Activated T-helper 1 cell treated with anti-CD3 and anti-CD28 coated beads, Interleukin-12 subunit alpha, Interleukin-12 subunit beta, Interleukin-2, Interleukin-4 antibody, amounts not matched to agents 30 ng/mL and 10 ng/mL and 1 ng/mL, durations not matched to agents 14 hours and 24 hours and 36 hours (primary cell): ENCODE data around the gene MVK. TPM values are rescaled to one million over a fixed set of nuclear protein-coding genes. Genes with fewer than 3 reads are reported as not detected.

Experiments
- DNase-seq: peaks from one replicate; pipeline ENCODE4 v3.0.0; 2021; ENCODE audit warnings: low spot score
- H3K27ac Mint-ChIP-seq: one replicate; pipeline ENCODE4 v1.8.0; 2021; ENCODE audit warnings: mild to moderate bottlenecking, mixed read lengths
- H3K27me3 Mint-ChIP-seq: one replicate; pipeline ENCODE4 v1.8.0; 2022; ENCODE audit warnings: mild to moderate bottlenecking, moderate library complexity, mixed read lengths; ENCODE audit not compliant: insufficient read depth
- H3K36me3 Mint-ChIP-seq: one replicate; pipeline ENCODE4 v1.8.0; 2021; ENCODE audit warnings: low read depth, mixed read lengths
- H3K4me1 Mint-ChIP-seq: one replicate; pipeline ENCODE4 v1.8.0; 2021; ENCODE audit warnings: low read depth, mixed read lengths
- H3K4me3 Mint-ChIP-seq: one replicate; pipeline ENCODE4 v1.8.0; 2021; ENCODE audit warnings: mild to moderate bottlenecking, moderate library complexity, mixed read lengths
- H3K9me3 Mint-ChIP-seq: one replicate; pipeline ENCODE4 v1.8.0; 2021; ENCODE audit warnings: mixed read lengths
- intact Hi-C: fragments of 100-400 bp; cut with micrococcal nuclease; formaldehyde crosslinking; loops from one replicate; pipeline ENCODE4 v1.15.1; 2024
- total RNA-seq: library from RNA; stranded (reverse); gene quantifications from 2 replicates; pipeline ENCODE4 v1.2.3, GENCODE V29; 2022

MVK gene
- total RNA-seq, 1 donor from 2014 or later = 14.2 TPM

- Mint-ChIP-seq H3K9me3 (no peaks in the 10 kb centered on the region), H3K36me3 (no peaks in the 10 kb centered on the region), H3K4me3 (no peak overlapping the region), H3K27me3 (peaks cover 29% of the 10 kb centered on the region), H3K4me1 (no peaks in the 10 kb centered on the region), H3K27ac (no peak overlapping the region)
- no peak for DNase-seq
- intact Hi-C loops = no loop called here
Observed at GRCh38 chr12:109610523-109610922, 36.9 kb downstream of the MVK start.

- H3K27me3 Mint-ChIP-seq = peaks cover 29% of the 10 kb centered on the region
- no peak overlapping the region for H3K4me3 Mint-ChIP-seq
- intact Hi-C loops = no loop called here
- H3K36me3 Mint-ChIP-seq = no peaks in the 10 kb centered on the region
- no peak overlapping the region for H3K27ac Mint-ChIP-seq
- H3K9me3 Mint-ChIP-seq = no peaks in the 10 kb centered on the region
- DNase-seq = no peak
- no peaks in the 10 kb centered on the region for H3K4me1 Mint-ChIP-seq
Observed at GRCh38 chr12:109611223-109611622, 37.6 kb downstream of the MVK start.

GRCh38 chr12:109612003-109612402 lies 38.4 kb downstream of the MVK start:
- Mint-ChIP-seq H3K9me3 (no peaks in the 10 kb centered on the region), H3K27ac (no peak overlapping the region), H3K27me3 (peaks cover 29% of the 10 kb centered on the region), H3K4me1 (no peaks in the 10 kb centered on the region), H3K4me3 (no peak overlapping the region), H3K36me3 (no peaks in the 10 kb centered on the region)
- intact Hi-C loops = no loop called here
- DNase-seq = no peak

GRCh38 chr12:109612975-109613502 lies 39.4 kb downstream of the MVK start:
- no peaks in the 10 kb centered on the region for H3K4me1 Mint-ChIP-seq
- no peaks in the 10 kb centered on the region for H3K9me3 Mint-ChIP-seq
- intact Hi-C loops = no loop called here
- H3K27me3 Mint-ChIP-seq = peaks cover 23% of the 10 kb centered on the region
- H3K27ac Mint-ChIP-seq = no peak overlapping the region
- no peaks in the 10 kb centered on the region for H3K36me3 Mint-ChIP-seq
- H3K4me3 Mint-ChIP-seq = no peak overlapping the region
- DNase-seq = no peak

- intact Hi-C loops = no loop called here
- Mint-ChIP-seq H3K27me3 (peaks cover 16% of the 10 kb centered on the region), H3K4me3 (no peak overlapping the region)
Observed at GRCh38 chr12:109613649-109614455, 40.3 kb downstream of the MVK start.

GRCh38 chr12:109615556-109616229 lies 42.1 kb downstream of the MVK start:
- no peaks in the 10 kb centered on the region for H3K9me3 Mint-ChIP-seq
- no peaks in the 10 kb centered on the region for H3K36me3 Mint-ChIP-seq
- peaks cover 13% of the 10 kb centered on the region for H3K27me3 Mint-ChIP-seq
- intact Hi-C loops = no loop called here
- DNase-seq = no peak
- no peak overlapping the region for H3K27ac Mint-ChIP-seq
- no peak overlapping the region for H3K4me3 Mint-ChIP-seq
- no peaks in the 10 kb centered on the region for H3K4me1 Mint-ChIP-seq

More at GRCh38 chr12:109613649-109614455, 40.3 kb downstream of the MVK start:
- no peaks in the 10 kb centered on the region for H3K36me3 Mint-ChIP-seq
- H3K27ac Mint-ChIP-seq = no peak overlapping the region
- H3K9me3 Mint-ChIP-seq = no peaks in the 10 kb centered on the region
- no peaks in the 10 kb centered on the region for H3K4me1 Mint-ChIP-seq
- DNase-seq = no peak

- Mint-ChIP-seq H3K27ac (no peak overlapping the region), H3K36me3 (no peaks in the 10 kb centered on the region), H3K9me3 (no peaks in the 10 kb centered on the region), H3K27me3 (peaks cover 29% of the 10 kb centered on the region), H3K4me3 (no peak overlapping the region), H3K4me1 (no peaks in the 10 kb centered on the region)
- intact Hi-C loops = no loop called here
- no peak for DNase-seq
Observed at GRCh38 chr12:109617491-109617890, 43.9 kb downstream of the MVK start.

GRCh38 chr12:109618082-109618481 lies 44.5 kb downstream of the MVK start:
- Mint-ChIP-seq H3K27ac (no peak overlapping the region), H3K4me3 (no peak overlapping the region), H3K36me3 (no peaks in the 10 kb centered on the region), H3K27me3 (peaks cover 32% of the 10 kb centered on the region), H3K9me3 (no peaks in the 10 kb centered on the region), H3K4me1 (no peaks in the 10 kb centered on the region)
- no peak for DNase-seq
- intact Hi-C loops = no loop called here

- H3K27ac Mint-ChIP-seq = no peak overlapping the region
- no peaks in the 10 kb centered on the region for H3K4me1 Mint-ChIP-seq
- no peaks in the 10 kb centered on the region for H3K36me3 Mint-ChIP-seq
- intact Hi-C loops = no loop called here
- H3K9me3 Mint-ChIP-seq = no peaks in the 10 kb centered on the region
- H3K27me3 Mint-ChIP-seq = peaks cover 32% of the 10 kb centered on the region
- H3K4me3 Mint-ChIP-seq = no peak overlapping the region
- no peak for DNase-seq
Observed at GRCh38 chr12:109619002-109619604, 45.5 kb downstream of the MVK start.

- H3K27ac Mint-ChIP-seq = no peak overlapping the region
- peaks cover 28% of the 10 kb centered on the region for H3K27me3 Mint-ChIP-seq
- H3K9me3 Mint-ChIP-seq = no peaks in the 10 kb centered on the region
- DNase-seq = no peak
- no peak overlapping the region for H3K4me3 Mint-ChIP-seq
- no peaks in the 10 kb centered on the region for H3K36me3 Mint-ChIP-seq
- H3K4me1 Mint-ChIP-seq = no peaks in the 10 kb centered on the region
- intact Hi-C loops = no loop called here
Observed at GRCh38 chr12:109621211-109621694, 47.7 kb downstream of the MVK start.

GRCh38 chr12:109621901-109622364 lies 48.3 kb downstream of the MVK start:
- no peaks in the 10 kb centered on the region for H3K4me1 Mint-ChIP-seq
- no peak overlapping the region for H3K27ac Mint-ChIP-seq
- no peaks in the 10 kb centered on the region for H3K36me3 Mint-ChIP-seq
- H3K27me3 Mint-ChIP-seq = peaks cover 25% of the 10 kb centered on the region
- no peak for DNase-seq
- H3K9me3 Mint-ChIP-seq = no peaks in the 10 kb centered on the region
- no peak overlapping the region for H3K4me3 Mint-ChIP-seq
- intact Hi-C loops = no loop called here

GRCh38 chr12:109624467-109624866 lies 50.9 kb downstream of the MVK start:
- no peak for DNase-seq
- H3K27ac Mint-ChIP-seq = no peak overlapping the region
- intact Hi-C loops = no loop called here
- no peaks in the 10 kb centered on the region for H3K4me1 Mint-ChIP-seq
- H3K4me3 Mint-ChIP-seq = no peak overlapping the region
- peaks cover 25% of the 10 kb centered on the region for H3K27me3 Mint-ChIP-seq
- no peaks in the 10 kb centered on the region for H3K36me3 Mint-ChIP-seq
- no peaks in the 10 kb centered on the region for H3K9me3 Mint-ChIP-seq

GRCh38 chr12:109625131-109625559 lies 51.6 kb downstream of the MVK start:
- intact Hi-C loops = no loop called here
- H3K9me3 Mint-ChIP-seq = no peaks in the 10 kb centered on the region
- H3K4me1 Mint-ChIP-seq = no peaks in the 10 kb centered on the region
- no peak for DNase-seq
- H3K36me3 Mint-ChIP-seq = no peaks in the 10 kb centered on the region
- H3K4me3 Mint-ChIP-seq = no peak overlapping the region
- H3K27me3 Mint-ChIP-seq = peaks cover 22% of the 10 kb centered on the region
- no peak overlapping the region for H3K27ac Mint-ChIP-seq
